ENCODE data around the gene PLXNA4. TPM values are rescaled to one million over a fixed set of nuclear protein-coding genes. Genes with fewer than 3 reads are reported as not detected.

PLXNA4 gene
- total RNA-seq, 1 experiment from 2014 or later, result 0.10 TPM

- H3K4me3 ChIP-seq (ENCODE audit: low read depth in 2 of 2, low read length in 2 of 2), result no peak overlapping the region
- TF ChIP-seq SIN3A (IDR thresholded peaks at IDR 0.05; ENCODE audit: borderline replicate concordance, insufficient read depth, low read depth, low read length), result no peak
- TF ChIP-seq POLR2AphosphoS5 (IDR thresholded peaks at IDR 0.05; ENCODE audit: low read depth, low read length), result no peak
- TF ChIP-seq, protein P1, sequence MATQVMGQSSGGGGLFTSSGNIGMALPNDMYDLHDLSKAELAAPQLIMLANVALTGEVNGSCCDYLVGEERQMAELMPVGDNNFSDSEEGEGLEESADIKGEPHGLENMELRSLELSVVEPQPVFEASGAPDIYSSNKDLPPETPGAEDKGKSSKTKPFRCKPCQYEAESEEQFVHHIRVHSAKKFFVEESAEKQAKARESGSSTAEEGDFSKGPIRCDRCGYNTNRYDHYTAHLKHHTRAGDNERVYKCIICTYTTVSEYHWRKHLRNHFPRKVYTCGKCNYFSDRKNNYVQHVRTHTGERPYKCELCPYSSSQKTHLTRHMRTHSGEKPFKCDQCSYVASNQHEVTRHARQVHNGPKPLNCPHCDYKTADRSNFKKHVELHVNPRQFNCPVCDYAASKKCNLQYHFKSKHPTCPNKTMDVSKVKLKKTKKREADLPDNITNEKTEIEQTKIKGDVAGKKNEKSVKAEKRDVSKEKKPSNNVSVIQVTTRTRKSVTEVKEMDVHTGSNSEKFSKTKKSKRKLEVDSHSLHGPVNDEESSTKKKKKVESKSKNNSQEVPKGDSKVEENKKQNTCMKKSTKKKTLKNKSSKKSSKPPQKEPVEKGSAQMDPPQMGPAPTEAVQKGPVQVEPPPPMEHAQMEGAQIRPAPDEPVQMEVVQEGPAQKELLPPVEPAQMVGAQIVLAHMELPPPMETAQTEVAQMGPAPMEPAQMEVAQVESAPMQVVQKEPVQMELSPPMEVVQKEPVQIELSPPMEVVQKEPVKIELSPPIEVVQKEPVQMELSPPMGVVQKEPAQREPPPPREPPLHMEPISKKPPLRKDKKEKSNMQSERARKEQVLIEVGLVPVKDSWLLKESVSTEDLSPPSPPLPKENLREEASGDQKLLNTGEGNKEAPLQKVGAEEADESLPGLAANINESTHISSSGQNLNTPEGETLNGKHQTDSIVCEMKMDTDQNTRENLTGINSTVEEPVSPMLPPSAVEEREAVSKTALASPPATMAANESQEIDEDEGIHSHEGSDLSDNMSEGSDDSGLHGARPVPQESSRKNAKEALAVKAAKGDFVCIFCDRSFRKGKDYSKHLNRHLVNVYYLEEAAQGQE (IDR thresholded peaks at IDR 0.05; ENCODE audit: insufficient read depth in 1 of 2, low read depth in 2 of 2, low read length in 1 of 2), result no peak
- no peak for TF ChIP-seq TCF7L2 (IDR thresholded peaks at IDR 0.05; ENCODE audit: low read depth, low read length)
- TF ChIP-seq, protein P2, sequence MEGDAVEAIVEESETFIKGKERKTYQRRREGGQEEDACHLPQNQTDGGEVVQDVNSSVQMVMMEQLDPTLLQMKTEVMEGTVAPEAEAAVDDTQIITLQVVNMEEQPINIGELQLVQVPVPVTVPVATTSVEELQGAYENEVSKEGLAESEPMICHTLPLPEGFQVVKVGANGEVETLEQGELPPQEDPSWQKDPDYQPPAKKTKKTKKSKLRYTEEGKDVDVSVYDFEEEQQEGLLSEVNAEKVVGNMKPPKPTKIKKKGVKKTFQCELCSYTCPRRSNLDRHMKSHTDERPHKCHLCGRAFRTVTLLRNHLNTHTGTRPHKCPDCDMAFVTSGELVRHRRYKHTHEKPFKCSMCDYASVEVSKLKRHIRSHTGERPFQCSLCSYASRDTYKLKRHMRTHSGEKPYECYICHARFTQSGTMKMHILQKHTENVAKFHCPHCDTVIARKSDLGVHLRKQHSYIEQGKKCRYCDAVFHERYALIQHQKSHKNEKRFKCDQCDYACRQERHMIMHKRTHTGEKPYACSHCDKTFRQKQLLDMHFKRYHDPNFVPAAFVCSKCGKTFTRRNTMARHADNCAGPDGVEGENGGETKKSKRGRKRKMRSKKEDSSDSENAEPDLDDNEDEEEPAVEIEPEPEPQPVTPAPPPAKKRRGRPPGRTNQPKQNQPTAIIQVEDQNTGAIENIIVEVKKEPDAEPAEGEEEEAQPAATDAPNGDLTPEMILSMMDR (IDR thresholded peaks at IDR 0.05), result no peak
- H3K4me1 ChIP-seq (ENCODE audit: control insufficient read depth, insufficient read depth, low read length), result no peaks in the 10 kb centered on the region
- no peak for ATAC-seq
- intact Hi-C loops (cut with micrococcal nuclease; ENCODE audit: unreplicated experiment) (no loop called here), in situ Hi-C loops (cut with HindIII; ENCODE audit: low pct_unique_long_range_greater_than_20kb, low sequenced_read_pairs) (no loop called here)
- H3K27me3 ChIP-seq (ENCODE audit: control insufficient read depth, insufficient read depth, low read length), result no peaks in the 10 kb centered on the region; the same call in 1 of the 2 replicates
- POLR2A ChIA-PET, result no interaction called here
- H3K36me3 ChIP-seq (ENCODE audit: control insufficient read depth, insufficient read depth, low read length), result no peaks in the 10 kb centered on the region
- DNase-seq (ENCODE audit: low read depth, low spot score), result no peak
- CTCF ChIA-PET, result no interaction called here
- H3K9me3 ChIP-seq (ENCODE audit: control insufficient read depth, insufficient read depth, low read depth, low read length), result no peaks in the 10 kb centered on the region
- no TSS peak for BruUV-seq (replicated peaks)
- no peak overlapping the region for H3K27ac ChIP-seq (ENCODE audit: low read length)
Observed at GRCh38 chr7:132181946-132182685, 394.2 kb downstream of the PLXNA4 start.

DNA sequence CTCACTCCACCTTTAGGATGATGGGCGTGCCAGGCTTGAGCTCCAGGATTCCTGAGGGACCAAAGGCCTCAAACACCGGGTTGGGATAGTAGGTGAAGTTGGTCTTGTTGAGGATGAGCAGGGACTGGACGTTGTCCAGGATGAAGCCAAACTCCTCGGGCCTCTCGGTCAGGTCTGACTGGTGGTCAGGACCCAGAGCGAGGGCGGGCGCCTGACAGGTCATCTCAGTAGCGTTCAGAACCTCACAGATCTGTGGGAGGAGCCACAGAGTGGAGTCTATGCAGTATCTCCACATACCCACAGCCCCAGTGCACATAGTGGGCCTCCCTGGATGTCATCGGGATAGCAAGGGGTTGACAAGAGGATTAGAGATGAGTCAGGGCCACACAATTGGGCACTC lies 394.9 kb downstream of the PLXNA4 start:
- Histone ChIP-seq H3K27ac (ENCODE audit: low read length) (no peak overlapping the region), H3K27me3 (ENCODE audit: control insufficient read depth, insufficient read depth, low read length) (no peaks in the 10 kb centered on the region; the same call in 1 of the 2 replicates), H3K9me3 (ENCODE audit: control insufficient read depth, insufficient read depth, low read depth, low read length) (no peaks in the 10 kb centered on the region), H3K4me1 (ENCODE audit: control insufficient read depth, insufficient read depth, low read length) (no peaks in the 10 kb centered on the region), H3K4me3 (ENCODE audit: low read depth in 2 of 2, low read length in 2 of 2) (no peak overlapping the region), H3K36me3 (ENCODE audit: control insufficient read depth, insufficient read depth, low read length) (no peaks in the 10 kb centered on the region)
- CTCF ChIA-PET, result no interaction called here
- TF ChIP-seq POLR2AphosphoS5 (IDR thresholded peaks at IDR 0.05; ENCODE audit: low read depth, low read length) (no peak), TCF7L2 (IDR thresholded peaks at IDR 0.05; ENCODE audit: low read depth, low read length) (no peak), SIN3A (IDR thresholded peaks at IDR 0.05; ENCODE audit: borderline replicate concordance, insufficient read depth, low read depth, low read length) (no peak)
- TF ChIP-seq, protein P2 (IDR thresholded peaks at IDR 0.05), result no peak
- TF ChIP-seq, protein P1 (IDR thresholded peaks at IDR 0.05; ENCODE audit: insufficient read depth in 1 of 2, low read depth in 2 of 2, low read length in 1 of 2), result no peak
- no peak for ATAC-seq
- POLR2A ChIA-PET, result no interaction called here
- no peak for DNase-seq (ENCODE audit: low read depth, low spot score)
- intact Hi-C loops (cut with micrococcal nuclease; ENCODE audit: unreplicated experiment), result no loop called here
- BruUV-seq (replicated peaks), result no TSS peak
- in situ Hi-C loops (cut with HindIII; ENCODE audit: low pct_unique_long_range_greater_than_20kb, low sequenced_read_pairs), result no loop called here

Data from Panc1 (cell line).